Endothelial cell of umbilical vein (primary cell): ENCODE data around the gene FBXL22. TPM values are rescaled to one million over a fixed set of nuclear protein-coding genes. Genes with fewer than 3 reads are reported as not detected.
A peak's percentile ranks its signal among the peaks of the same experiment; 100 is the strongest.

ENCODE experiments used
- BruUV-seq: library from RNA; stranded (reverse); fragments of 400-500 nt; replicated peaks from 2 replicates; lab custom pipeline; 2021; lab: Mats Ljungman, UMichigan
- CTCF ChIA-PET: fragments of 300-600, 350-600 bp; sonication (Branson Sonifier 250); formaldehyde crosslinking; loops from one replicate; lab custom pipeline; 2021; ENCODE audit warnings: antibody characterized with exemption, inconsistent platforms; lab: Charles Lee
- POLR2A ChIA-PET: fragments of 300-600, 350-600 bp; sonication (Branson Sonifier 250); formaldehyde crosslinking; loops from one replicate; lab custom pipeline; 2021; ENCODE audit warnings: antibody characterized with exemption, inconsistent platforms; lab: Charles Lee
- DNase-seq: peaks from one replicate; pipeline ENCODE4 v3.0.0-alpha.2; 2011; ENCODE audit warnings: low read depth, low spot score
- FAIRE-seq: peaks from 2 replicates; lab custom pipeline; 2011; peaks lifted over from hg19 to GRCh38; lab: Jason Lieb, UNC
- H2AFZ ChIP-seq: 2 replicates; pipeline ENCODE4 v1.6.0; 2012; ENCODE audit warnings: low read depth, low read length, control low read depth, inconsistent platforms
- H3K27ac ChIP-seq: 2 replicates; pipeline ENCODE4 v1.5.1; 2011; ENCODE audit warnings: low read depth, mild to moderate bottlenecking, control low read depth, low read length, moderate library complexity; ENCODE audit not compliant: insufficient read depth
- H3K27me3 ChIP-seq, 2 experiments: 2 replicates each; pipeline versions ENCODE4 v1.6.0 to v1.6.1; 2011; ENCODE audit warnings: low read length in 2 of 2, mixed read lengths in 1 of 2; ENCODE audit not compliant: control insufficient read depth in 2 of 2, insufficient read depth in 2 of 2
- H3K36me3 ChIP-seq, 2 experiments: 2 replicates in 1 of 2; 3 replicates in 1 of 2; pipeline ENCODE4 v1.5.1; 2011; ENCODE audit warnings: low read length in 2 of 2, mild to moderate bottlenecking in 1 of 2, moderate library complexity in 1 of 2; ENCODE audit not compliant: control insufficient read depth in 2 of 2, insufficient read depth in 2 of 2; ENCODE audit errors: extremely low read depth in 1 of 2
- H3K4me1 ChIP-seq: 3 replicates; pipeline ENCODE4 v1.5.1; 2011; ENCODE audit warnings: mild to moderate bottlenecking, low read length; ENCODE audit not compliant: control insufficient read depth, insufficient read depth; ENCODE audit errors: extremely low read depth
- H3K4me2 ChIP-seq: 2 replicates; pipeline ENCODE4 v1.6.1; 2011; ENCODE audit warnings: low read length, control low read depth, mixed read lengths; ENCODE audit not compliant: insufficient read depth
- H3K4me3 ChIP-seq, 3 experiments: fragments of 200-600 bp in 1 of 3; sonication (generic), shearing (Covaris generic) in 1 of 3; replicated peaks in 1 of 3; 2 replicates each; pipeline ENCODE4 v1.5.1; 2011 to 2016; ENCODE audit warnings: control low read depth in 3 of 3, low read length in 3 of 3, mild to moderate bottlenecking in 2 of 3, inconsistent platforms in 1 of 3, low read depth in 1 of 3, moderate library complexity in 1 of 3; ENCODE audit not compliant: insufficient read depth in 1 of 3
- H3K79me2 ChIP-seq: 2 replicates; pipeline ENCODE4 v1.6.0; 2012; ENCODE audit warnings: low read length, inconsistent platforms; ENCODE audit not compliant: control insufficient read depth, insufficient read depth
- H3K9ac ChIP-seq: replicated peaks from 2 replicates; pipeline ENCODE3; 2011; ENCODE audit warnings: low read length, control low read depth; ENCODE audit not compliant: insufficient read depth; ENCODE audit errors: extremely low read depth
- H3K9me1 ChIP-seq: replicated peaks from 3 replicates; pipeline ENCODE4 v1.6.0; 2011; ENCODE audit warnings: mild to moderate bottlenecking, low read length; ENCODE audit not compliant: control insufficient read depth, insufficient read depth; ENCODE audit errors: extremely low read depth
- H3K9me3 ChIP-seq: replicated peaks from 2 replicates; pipeline ENCODE4 v1.5.1; 2012; ENCODE audit warnings: low read length, inconsistent platforms; ENCODE audit not compliant: control insufficient read depth, insufficient read depth
- H4K20me1 ChIP-seq: replicated peaks from 2 replicates; pipeline ENCODE3; 2011; ENCODE audit warnings: mild to moderate bottlenecking, low read length; ENCODE audit not compliant: control insufficient read depth, insufficient read depth; ENCODE audit errors: extremely low read depth
- JUN ChIP-seq: IDR thresholded peaks from 2 replicates; pipeline ENCODE4 v1.6.1; 2011; ENCODE audit warnings: borderline replicate concordance, low read depth; ENCODE audit not compliant: insufficient read length, insufficient read depth
- POLR2AphosphoS5 ChIP-seq: IDR thresholded peaks from 2 replicates; pipeline ENCODE4 v1.6.1; 2012; ENCODE audit warnings: low read depth, mild to moderate bottlenecking, control low read depth, low read length, moderate library complexity; ENCODE audit not compliant: insufficient read depth
- dilution Hi-C: fragments of 300-500 bp; cut with MboI; formaldehyde crosslinking; loops from one replicate; pipeline ENCODE4 v1.15.0; 2019; ENCODE audit warnings: low sequenced_read_pairs; ENCODE audit not compliant: extremely low pct_ligation_motif_present
- intact Hi-C: fragments of 100-400 bp; cut with micrococcal nuclease; formaldehyde crosslinking; loops from one replicate; pipeline ENCODE4 v1.10.0; 2022
- polyA plus RNA-seq, 4 experiments: library from polyadenylated mRNA; depleted of rRNA in 3 of 4; stranded (reverse) in 3 of 4; unstranded in 1 of 4; fragments of >200 nt; gene quantifications; 2 replicates each; pipeline versions ENCODE4 v1.2.1 to v1.2.3, GENCODE V29; 2011 to 2012; ENCODE audit warnings: missing spikeins in 1 of 4
- total RNA-seq: library from RNA; stranded (reverse); gene quantifications from 2 replicates; pipeline ENCODE4 v1.2.3, GENCODE V29; 2021
- TF ChIP-seq, protein P1 (sequence below): IDR thresholded peaks from 2 replicates; pipeline ENCODE4 v1.6.1; 2011; ENCODE audit not compliant: insufficient read depth, insufficient read length
- TF ChIP-seq, protein P2 (sequence below), 2 donors: IDR thresholded peaks; 1 replicate in 1 of 2; 2 replicates in 1 of 2; pipeline ENCODE4 v1.5.1; 2011; ENCODE audit warnings: low read length in 2 of 2, mild to moderate bottlenecking in 2 of 2, moderate library complexity in 2 of 2, control low read depth in 1 of 2, inconsistent platforms in 1 of 2, low read depth in 1 of 2; ENCODE audit not compliant: insufficient read depth in 1 of 2; ENCODE audit errors: extremely low read depth in 1 of 2

FBXL22 gene
- total and polyA plus RNA-seq, 2 donors (not counting 3 experiments of a cell fraction or from before 2014, with no cell fraction given) = 0.06 TPM; not detected in 1

DNA sequence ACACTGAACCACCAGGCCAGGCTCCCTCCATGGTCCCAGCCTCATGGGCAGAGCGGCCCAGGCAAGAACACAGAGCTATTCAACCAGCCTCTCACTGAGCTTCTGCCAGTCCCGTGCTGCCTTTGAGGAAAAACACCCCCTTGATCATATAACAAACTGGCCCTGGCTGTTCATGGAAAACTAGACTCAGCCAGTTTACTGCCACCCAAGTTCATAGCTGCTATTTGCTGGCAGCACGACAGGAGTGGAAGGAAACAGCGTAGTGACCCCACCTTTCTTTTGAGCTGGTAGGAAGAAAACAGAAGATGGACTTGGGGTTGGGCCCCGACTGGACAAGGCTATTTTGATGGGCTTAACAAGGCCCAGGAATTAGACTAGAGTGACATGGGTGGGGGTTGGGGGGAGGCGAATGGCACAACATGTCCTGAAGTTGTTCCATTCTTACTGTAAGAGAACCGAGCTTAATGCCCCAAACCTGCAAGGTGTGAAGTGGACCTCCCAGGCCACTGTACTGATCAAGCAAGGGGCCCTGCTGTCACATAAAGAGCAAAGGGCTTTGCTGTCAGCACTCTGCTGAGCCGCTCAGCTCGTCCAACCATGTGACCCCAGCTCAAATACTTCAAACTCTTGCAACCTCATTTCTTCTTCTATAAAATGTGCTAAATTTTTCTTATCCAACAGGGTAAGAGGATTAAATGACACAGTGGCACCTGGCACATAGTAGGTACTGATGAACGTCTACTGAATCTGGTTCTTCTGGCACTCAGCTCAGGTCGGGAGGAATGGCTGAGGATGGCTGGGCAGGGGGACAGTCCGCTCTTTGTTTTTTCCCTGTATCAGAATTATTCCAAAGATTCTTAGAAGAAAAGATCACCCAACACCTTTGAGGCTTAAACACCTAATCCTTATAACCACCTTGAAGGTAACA is 1.6 kb downstream of the FBXL22 start:
- H4K20me1 ChIP-seq = no peaks in the 10 kb centered on the region
- intact Hi-C loops = loop anchor here (1.0 kb wide), 2 partner anchors 132 to 307 kb away; no protein-coding TSS in a partner anchor
- peak; percentile 43 for FAIRE-seq
- peaks cover 10% of the 10 kb centered on the region for H3K4me1 ChIP-seq
- peak; percentile 73 for DNase-seq
- ChIA-PET POLR2A (interaction anchor here (0.6 kb wide), 1 partner anchor 15 kb away, joined by 9 read pairs; no protein-coding TSS in a partner anchor), CTCF (interaction anchor here (0.8 to 9.4 kb wide), 17 partner anchors 9 to 469 kb away, joined by 3 to 78 read pairs (median 4); partner anchors contain the start of gene USP3)
- H3K79me2 ChIP-seq = no peaks in the 10 kb centered on the region
- no peaks in the 10 kb centered on the region for H3K27me3 ChIP-seq
- peaks cover 0 to 1% of the 10 kb centered on the region in 2 experiments for H3K36me3 ChIP-seq
- no TSS peak for BruUV-seq
- H3K4me2 ChIP-seq = no peak overlapping the region
- H3K9me1 ChIP-seq = no peaks in the 10 kb centered on the region
- dilution Hi-C loops = no loop called here
- TF ChIP-seq POLR2AphosphoS5 = no peak
- no peak overlapping the region for H3K27ac ChIP-seq
- H3K4me3 ChIP-seq = no peak overlapping the region
- no peaks in the 10 kb centered on the region for H3K9me3 ChIP-seq
- H3K9ac ChIP-seq = no peak overlapping the region
- H2AFZ ChIP-seq = no peak overlapping the region

DNA sequence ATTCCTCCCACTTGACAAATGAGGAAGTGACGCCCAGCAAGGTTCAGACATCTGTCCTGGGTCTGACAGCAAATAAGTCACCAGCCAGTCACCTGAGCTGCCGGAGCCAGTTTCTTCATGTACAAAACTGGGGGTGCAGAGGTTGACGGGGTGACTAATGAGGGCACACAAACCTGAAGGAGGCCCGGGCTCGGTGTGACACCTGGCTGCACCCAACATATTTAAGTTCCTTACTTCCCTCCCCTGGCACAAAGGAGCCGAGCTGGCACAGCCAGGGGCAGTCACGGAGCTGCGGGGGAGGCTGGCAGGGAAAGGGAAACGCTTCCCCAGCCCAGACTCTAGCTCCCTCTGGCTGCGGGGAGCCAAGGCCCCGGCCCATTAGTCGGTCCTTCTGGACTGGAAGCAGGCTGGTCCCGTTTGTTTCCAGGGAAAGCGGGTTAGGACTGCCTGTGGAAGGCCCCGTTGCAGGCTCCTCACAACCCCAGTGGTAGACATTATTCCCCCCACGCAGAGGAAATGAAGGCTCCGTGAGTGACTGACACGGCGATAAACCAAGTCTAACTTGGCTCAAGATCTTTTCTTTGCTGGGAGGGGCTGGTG is 2.3 kb downstream of the FBXL22 start:
- Histone ChIP-seq H4K20me1 (no peaks in the 10 kb centered on the region), H3K79me2 (no peaks in the 10 kb centered on the region), H3K36me3 (no peaks in the 10 kb centered on the region), H3K4me1 (peaks cover 10% of the 10 kb centered on the region), H3K9me3 (no peaks in the 10 kb centered on the region), H3K27ac (no peak overlapping the region), H3K9ac (no peak overlapping the region), H3K4me2 (peak overlapping the region; percentile 48), H3K4me3 (peak overlapping the region in 1 of 3 experiments; percentile 56), H2AFZ (no peak overlapping the region), H3K27me3 (no peaks in the 10 kb centered on the region), H3K9me1 (no peaks in the 10 kb centered on the region)
- TF ChIP-seq JUN = no peak
- TF ChIP-seq, protein P1, sequence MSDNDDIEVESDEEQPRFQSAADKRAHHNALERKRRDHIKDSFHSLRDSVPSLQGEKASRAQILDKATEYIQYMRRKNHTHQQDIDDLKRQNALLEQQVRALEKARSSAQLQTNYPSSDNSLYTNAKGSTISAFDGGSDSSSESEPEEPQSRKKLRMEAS = no peak
- TF ChIP-seq, protein P2, sequence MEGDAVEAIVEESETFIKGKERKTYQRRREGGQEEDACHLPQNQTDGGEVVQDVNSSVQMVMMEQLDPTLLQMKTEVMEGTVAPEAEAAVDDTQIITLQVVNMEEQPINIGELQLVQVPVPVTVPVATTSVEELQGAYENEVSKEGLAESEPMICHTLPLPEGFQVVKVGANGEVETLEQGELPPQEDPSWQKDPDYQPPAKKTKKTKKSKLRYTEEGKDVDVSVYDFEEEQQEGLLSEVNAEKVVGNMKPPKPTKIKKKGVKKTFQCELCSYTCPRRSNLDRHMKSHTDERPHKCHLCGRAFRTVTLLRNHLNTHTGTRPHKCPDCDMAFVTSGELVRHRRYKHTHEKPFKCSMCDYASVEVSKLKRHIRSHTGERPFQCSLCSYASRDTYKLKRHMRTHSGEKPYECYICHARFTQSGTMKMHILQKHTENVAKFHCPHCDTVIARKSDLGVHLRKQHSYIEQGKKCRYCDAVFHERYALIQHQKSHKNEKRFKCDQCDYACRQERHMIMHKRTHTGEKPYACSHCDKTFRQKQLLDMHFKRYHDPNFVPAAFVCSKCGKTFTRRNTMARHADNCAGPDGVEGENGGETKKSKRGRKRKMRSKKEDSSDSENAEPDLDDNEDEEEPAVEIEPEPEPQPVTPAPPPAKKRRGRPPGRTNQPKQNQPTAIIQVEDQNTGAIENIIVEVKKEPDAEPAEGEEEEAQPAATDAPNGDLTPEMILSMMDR (IDR thresholded peaks at IDR 0.05; ENCODE audit: extremely low read depth in 1 of 2, insufficient read depth in 1 of 2, low read depth in 1 of 2, low read length in 2 of 2) = peak; percentile 38 to 73
- peak; percentile 58 for DNase-seq
- POLR2A ChIA-PET = no interaction called here
- intact Hi-C loops (loop anchor here (1.0 kb wide), 2 partner anchors 133 to 308 kb away; no protein-coding TSS in a partner anchor), dilution Hi-C loops (no loop called here)
- CTCF ChIA-PET = interaction anchor here (0.8 to 9.4 kb wide), 14 partner anchors 10 to 468 kb away, joined by 3 to 78 read pairs (median 5); partner anchors contain the start of gene USP3
- no TSS peak for BruUV-seq
- peak; percentile 64 for FAIRE-seq
